DOHH2 (cell line): Measurements from ENCODE around the gene BMP6.

Experiments
- H3F3A ChIP-seq: fragments of 200-600 bp; sonication (generic), shearing (Covaris generic); 2 replicates; pipeline ENCODE4 v1.6.0; 2016; ENCODE audit warnings: antibody characterized with exemption, mild to moderate bottlenecking; ENCODE audit not compliant: control insufficient read depth, insufficient read depth
- H3K27ac ChIP-seq: fragments of 200-600 bp; sonication (generic); 2 replicates; pipeline ENCODE4 v1.5.1; 2014; ENCODE audit warnings: low read depth, mild to moderate bottlenecking, low read length, moderate library complexity
- H3K27me3 ChIP-seq: fragments of 200-600 bp; sonication (generic); 2 replicates; pipeline ENCODE4 v1.6.1; 2014; ENCODE audit warnings: mild to moderate bottlenecking, low read length, mixed read lengths; ENCODE audit not compliant: control insufficient read depth
- H3K36me3 ChIP-seq: fragments of 200-600 bp; sonication (generic); 2 replicates; pipeline ENCODE4 v1.6.1; 2014; ENCODE audit warnings: mild to moderate bottlenecking, low read length, moderate library complexity, mixed read lengths; ENCODE audit not compliant: control insufficient read depth
- H3K4me1 ChIP-seq: fragments of 200-600 bp; sonication (generic); 2 replicates; pipeline ENCODE4 v1.6.1; 2014; ENCODE audit warnings: mild to moderate bottlenecking, low read length, mixed read lengths; ENCODE audit not compliant: control insufficient read depth
- H3K4me2 ChIP-seq: fragments of 200-600 bp; sonication (generic); 2 replicates; pipeline ENCODE4 v1.6.0; 2014; ENCODE audit warnings: mild to moderate bottlenecking, low read length, moderate library complexity
- H3K4me3 ChIP-seq: fragments of 200-600 bp; sonication (generic); 2 replicates; pipeline ENCODE4 v1.5.1; 2014; ENCODE audit warnings: mild to moderate bottlenecking, low read length, mixed read lengths
- H3K79me2 ChIP-seq: fragments of 200-600 bp; sonication (generic); 2 replicates; pipeline ENCODE4 v1.6.1; 2014; ENCODE audit warnings: mild to moderate bottlenecking, low read length, mixed read lengths; ENCODE audit not compliant: control insufficient read depth
- H3K9me2 ChIP-seq: fragments of 200-600 bp; sonication (generic); replicated peaks from 2 replicates; pipeline ENCODE4 v1.6.1; 2014; ENCODE audit warnings: mild to moderate bottlenecking, low read length, mixed read lengths; ENCODE audit not compliant: control insufficient read depth
- H3K9me3 ChIP-seq: fragments of 200-600 bp; sonication (generic); 2 replicates; pipeline ENCODE4 v1.6.1; 2014; ENCODE audit warnings: antibody characterized with exemption, low read length, mixed read lengths; ENCODE audit not compliant: control insufficient read depth, insufficient read depth
- H4K20me1 ChIP-seq: fragments of 200-600 bp; sonication (generic); 2 replicates; pipeline ENCODE4 v1.6.0; 2014; ENCODE audit warnings: low read depth, mild to moderate bottlenecking, antibody characterized with exemption, low read length, moderate library complexity; ENCODE audit not compliant: control insufficient read depth, insufficient read depth
- CTCF ChIP-seq: fragments of 200-600 bp; sonication (generic); IDR thresholded peaks from one replicate; pipeline ENCODE4 v1.5.1; 2014; ENCODE audit warnings: antibody characterized with exemption, mild to moderate bottlenecking, low read depth, low read length; ENCODE audit not compliant: poor library complexity, severe bottlenecking
- EZH2phosphoT487 ChIP-seq: fragments of 200-600 bp; sonication (generic); IDR thresholded peaks from 2 replicates; pipeline ENCODE4 v1.6.1; 2017; ENCODE audit warnings: borderline replicate concordance, mild to moderate bottlenecking, antibody characterized with exemption, low read length, moderate library complexity, mixed read lengths

BMP6 gene

DNA sequence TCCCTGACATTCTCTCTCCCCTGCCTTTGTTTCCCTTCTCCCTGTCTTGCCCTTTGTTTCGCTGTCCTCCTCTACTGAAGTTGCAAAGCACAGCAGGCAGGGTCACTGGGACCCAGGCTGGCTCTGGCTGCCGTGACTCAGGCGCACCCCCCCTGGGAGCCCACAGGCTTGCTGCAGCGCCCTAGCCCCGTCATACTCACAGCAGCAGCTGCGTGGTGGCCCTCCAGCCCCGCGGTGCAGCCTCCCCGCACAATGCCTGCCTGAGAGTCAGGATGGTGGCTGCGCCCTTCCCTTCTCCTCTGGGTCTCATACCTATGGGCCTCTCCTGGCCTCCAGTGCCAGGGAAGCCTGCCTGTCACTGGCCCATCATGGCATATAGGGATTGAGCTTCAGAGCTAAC is 143.0 kb downstream of the BMP6 start:
- H3K79me2 ChIP-seq, result no peaks in the 10 kb centered on the region
- no peaks in the 10 kb centered on the region for H3K9me2 ChIP-seq
- H3K27me3 ChIP-seq, result 0 out of 2 replicates have a peak, but pooled peaks cover 3% of the 10 kb centered on the region
- no peak overlapping the region for H3K4me2 ChIP-seq
- H3K4me1 ChIP-seq, result no peaks in the 10 kb centered on the region
- no peak overlapping the region for H3K27ac ChIP-seq
- H3K4me3 ChIP-seq, result no peak overlapping the region
- no peaks in the 10 kb centered on the region for H4K20me1 ChIP-seq
- H3K9me3 ChIP-seq, result no peaks in the 10 kb centered on the region
- no peaks in the 10 kb centered on the region for H3K36me3 ChIP-seq
- no peaks in the 10 kb centered on the region for H3F3A ChIP-seq
- no peak for TF ChIP-seq CTCF
- no peak for TF ChIP-seq EZH2phosphoT487

- Histone ChIP-seq H3K79me2 (no peaks in the 10 kb centered on the region), H3K9me3 (no peaks in the 10 kb centered on the region), H4K20me1 (no peaks in the 10 kb centered on the region), H3K36me3 (peaks cover 33% of the 10 kb centered on the region), H3F3A (peaks cover 5% of the 10 kb centered on the region; the same call in 1 of the 2 replicates), H3K9me2 (no peaks in the 10 kb centered on the region), H3K4me1 (no peaks in the 10 kb centered on the region), H3K27ac (no peak overlapping the region), H3K4me2 (no peak overlapping the region), H3K27me3 (no peaks in the 10 kb centered on the region), H3K4me3 (no peak overlapping the region)
- TF ChIP-seq EZH2phosphoT487, result no peak
- TF ChIP-seq CTCF, result no peak
Measured at GRCh38 chr6:7878401-7878964, 152.6 kb downstream of the BMP6 start.

GRCh38 chr6:7879043-7879442 is 153.1 kb downstream of the BMP6 start:
- Histone ChIP-seq H3F3A (peaks cover 5% of the 10 kb centered on the region; the same call in 1 of the 2 replicates), H3K9me3 (no peaks in the 10 kb centered on the region), H3K36me3 (peaks cover 38% of the 10 kb centered on the region), H3K4me1 (no peaks in the 10 kb centered on the region), H3K27me3 (no peaks in the 10 kb centered on the region), H3K4me2 (no peak overlapping the region), H3K9me2 (no peaks in the 10 kb centered on the region), H3K4me3 (no peak overlapping the region), H3K27ac (no peak overlapping the region), H3K79me2 (no peaks in the 10 kb centered on the region), H4K20me1 (no peaks in the 10 kb centered on the region)
- TF ChIP-seq CTCF, result no peak
- TF ChIP-seq EZH2phosphoT487, result no peak
